SK-N-SH (cell line): ENCODE measurements around the gene SBSN. TPM values are rescaled to one million over a fixed set of nuclear protein-coding genes. Genes with fewer than 3 reads are reported as not detected.

Experiments used
- CTCF ChIA-PET: fragments of 300-600, 350-600 bp; formaldehyde crosslinking; extraction: SDS; loops from one replicate; lab custom pipeline; 2021; lab: Yijun Ruan, JAX
- POLR2A ChIA-PET: fragments of 350-600 bp; sonication (Branson Sonifier 250); formaldehyde crosslinking; extraction: SDS; loops from one replicate; lab custom pipeline; 2020; ENCODE audit warnings: antibody characterized with exemption, inconsistent platforms; lab: Yijun Ruan, JAX
- DNase-seq: peaks from one replicate; pipeline ENCODE4 v3.0.0; 2012
- H2AFZ ChIP-seq: fragments of 200-600 bp; sonication (generic); 2 replicates; pipeline ENCODE4 v1.8.1; 2016; ENCODE audit warnings: antibody characterized with exemption, mild to moderate bottlenecking, low read depth
- H3F3A ChIP-seq: fragments of 200-600 bp; sonication (generic); replicated peaks from 2 replicates; pipeline ENCODE3; 2016; ENCODE audit warnings: antibody characterized with exemption, mild to moderate bottlenecking; ENCODE audit not compliant: insufficient read depth
- H3K27ac ChIP-seq, 2 experiments: fragments of 200-500 bp in 1 of 2; fragments of 200-600 bp in 1 of 2; sonication (Bioruptor generic) in 1 of 2; sonication (generic), shearing (Covaris generic) in 1 of 2; 2 replicates each; pipeline versions ENCODE4 v1.5.1 to v1.6.1; 2014 to 2016; ENCODE audit warnings: low read depth in 2 of 2, inconsistent platforms in 1 of 2, low read length in 1 of 2, mild to moderate bottlenecking in 1 of 2, mixed read lengths in 1 of 2
- H3K27me3 ChIP-seq: fragments of 200-600 bp; sonication (generic), shearing (Covaris generic); 2 replicates; pipeline ENCODE4 v1.6.1; 2016; ENCODE audit warnings: mixed run types; ENCODE audit not compliant: insufficient read depth
- H3K36me3 ChIP-seq, 2 experiments: fragments of 200-500 bp in 1 of 2; fragments of 200-600 bp in 1 of 2; sonication (Bioruptor generic) in 1 of 2; sonication (generic) in 1 of 2; replicated peaks in 1 of 2; 2 replicates each; pipeline versions ENCODE3 to v1.5.1; 2014 to 2016; ENCODE audit warnings: low read length in 1 of 2, mild to moderate bottlenecking in 1 of 2; ENCODE audit not compliant: insufficient read depth in 2 of 2, control insufficient read depth in 1 of 2
- H3K4me1 ChIP-seq, 2 experiments: fragments of 200-500 bp in 1 of 2; fragments of 200-600 bp in 1 of 2; sonication (Bioruptor generic) in 1 of 2; sonication (generic), shearing (Covaris generic) in 1 of 2; 2 replicates each; pipeline versions ENCODE4 v1.5.1 to v1.6.1; 2014 to 2016; ENCODE audit warnings: low read depth in 1 of 2, low read length in 1 of 2, mixed run types in 1 of 2; ENCODE audit not compliant: insufficient read depth in 2 of 2, control insufficient read depth in 1 of 2
- H3K4me2 ChIP-seq: fragments of 200-600 bp; sonication (generic), shearing (Covaris generic); 2 replicates; pipeline ENCODE4 v1.6.1; 2017; ENCODE audit warnings: mixed run types
- H3K4me3 ChIP-seq, 2 experiments: fragments of 200-500 bp in 1 of 2; fragments of 200-600 bp in 1 of 2; sonication (Bioruptor generic) in 1 of 2; sonication (generic), shearing (Covaris generic) in 1 of 2; 2 replicates each; pipeline versions ENCODE4 v1.5.1 to v1.8.1; 2014 to 2016; ENCODE audit warnings: low read depth in 2 of 2, inconsistent platforms in 1 of 2, low read length in 1 of 2, mild to moderate bottlenecking in 1 of 2, mixed read lengths in 1 of 2, moderate library complexity in 1 of 2
- H3K79me2 ChIP-seq: fragments of 200-600 bp; sonication (generic); 2 replicates; pipeline ENCODE4 v1.8.1; 2017; ENCODE audit warnings: mild to moderate bottlenecking; ENCODE audit not compliant: insufficient read depth
- H3K9ac ChIP-seq: fragments of 200-600 bp; sonication (generic); 2 replicates; pipeline ENCODE4 v1.6.1; 2017; ENCODE audit warnings: mixed run types
- H3K9me2 ChIP-seq: fragments of 200-600 bp; sonication (generic); 2 replicates; pipeline ENCODE4 v1.6.1; 2017; ENCODE audit warnings: mixed run types
- H3K9me3 ChIP-seq: fragments of 200-600 bp; sonication (generic); 2 replicates; pipeline ENCODE4 v1.6.1; 2017; ENCODE audit warnings: mixed run types, mild to moderate bottlenecking, moderate library complexity
- H4K20me1 ChIP-seq: fragments of 200-600 bp; sonication (generic); 2 replicates; pipeline ENCODE4 v1.6.1; 2017; ENCODE audit warnings: mild to moderate bottlenecking, mixed run types; ENCODE audit not compliant: insufficient read depth
- FOSL2 ChIP-seq: IDR thresholded peaks from 2 replicates; pipeline ENCODE4 v1.4.0; 2012; ENCODE audit warnings: low read depth, mild to moderate bottlenecking, moderate library complexity, borderline replicate concordance
- FOXM1 ChIP-seq: IDR thresholded peaks from 2 replicates; pipeline ENCODE4 v1.4.0; 2012; ENCODE audit warnings: low read depth, mild to moderate bottlenecking
- GABPA ChIP-seq: IDR thresholded peaks from 2 replicates; pipeline ENCODE4 v1.4.0; 2012; ENCODE audit warnings: low read depth, mild to moderate bottlenecking
- GATA2 ChIP-seq: sonication (generic); formaldehyde crosslinking; IDR thresholded peaks from 2 replicates; pipeline ENCODE4 v1.5.0; 2020; ENCODE audit warnings: mild to moderate bottlenecking, missing genetic modification reagents
- MXI1 ChIP-seq: IDR thresholded peaks from 2 replicates; pipeline ENCODE4 v1.6.1; 2012; ENCODE audit warnings: mild to moderate bottlenecking, low read depth, low read length, improper control_type of control experiment
- NFIC ChIP-seq: IDR thresholded peaks from 2 replicates; pipeline ENCODE4 v1.4.0; 2012; ENCODE audit warnings: borderline replicate concordance
- PBX3 ChIP-seq: IDR thresholded peaks from 2 replicates; pipeline ENCODE4; 2012
- RFX5 ChIP-seq: IDR thresholded peaks from 2 replicates; pipeline ENCODE4 v1.6.1; 2012; ENCODE audit warnings: mild to moderate bottlenecking, improper control_type of control experiment, low read length
- RXRA ChIP-seq: IDR thresholded peaks from 2 replicates; pipeline ENCODE4 v1.4.0; 2012; ENCODE audit warnings: low read depth, mild to moderate bottlenecking, borderline replicate concordance
- TCF12 ChIP-seq: IDR thresholded peaks from 2 replicates; pipeline ENCODE4 v1.4.0; 2012
- USF1 ChIP-seq: IDR thresholded peaks from 2 replicates; pipeline ENCODE4 v1.4.0; 2012; ENCODE audit warnings: low read depth, borderline replicate concordance
- WGBS: methylation state at CpG from one replicate; pipeline ENCODE4 v1.1.6; 2017; ENCODE audit warnings: low lambda C conversion rate; 5-methylcytosine and 5-hydroxymethylcytosine counted together
- polyA plus RNA-seq, 3 experiments: library from polyadenylated mRNA; depleted of rRNA; stranded (reverse); fragments of >200 nt; gene quantifications; 2 replicates each; pipeline ENCODE4 v1.2.3, GENCODE V29; 2012
- TF ChIP-seq, protein P1 (sequence below): fragments of 150-350 bp; IDR thresholded peaks from 2 replicates; pipeline ENCODE4 v1.6.1; 2017; ENCODE audit warnings: antibody characterized with exemption, low read length, low read depth, borderline replicate concordance
- TF ChIP-seq, protein P2 (sequence below): fragments of 200-600 bp; sonication (generic); IDR thresholded peaks from 2 replicates; pipeline ENCODE4 v1.6.1; 2017; ENCODE audit warnings: antibody characterized with exemption, mild to moderate bottlenecking, moderate library complexity
- TF ChIP-seq, protein P3 (sequence below): IDR thresholded peaks from 2 replicates; pipeline ENCODE4 v1.6.1; 2012; ENCODE audit warnings: mild to moderate bottlenecking, low read depth, low read length, moderate library complexity

The SBSN gene
- polyA plus RNA-seq, 1 of the 3 experiments (the other 2 are of a cell fraction), result 0.25 TPM

DNA sequence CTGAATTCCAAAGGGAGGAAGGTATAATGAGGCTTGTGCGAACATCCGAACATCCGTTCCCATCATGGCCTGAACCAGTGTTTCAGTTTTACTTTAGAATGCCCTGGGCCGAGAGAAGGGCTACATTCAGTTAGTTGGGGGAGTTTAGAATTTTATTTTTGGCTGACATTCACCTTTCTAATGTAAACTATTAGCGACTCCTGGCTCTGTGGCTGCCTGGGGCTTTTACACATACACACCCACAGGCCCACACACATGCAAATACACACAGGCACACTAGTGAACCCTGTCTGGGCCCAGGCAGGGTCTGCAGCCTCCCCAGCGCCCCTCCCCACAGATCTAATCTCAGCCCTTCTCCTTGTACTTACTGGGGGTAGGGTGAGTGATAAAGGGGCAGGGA, 11.2 kb upstream of the SBSN start:
- peaks cover 15% of the 10 kb centered on the region for H3K27me3 ChIP-seq
- CTCF ChIA-PET, result no interaction called here
- H3K9me2 ChIP-seq, result no peaks in the 10 kb centered on the region
- DNase-seq, result no peak
- H2AFZ ChIP-seq, result no peak overlapping the region
- no peaks in the 10 kb centered on the region for H4K20me1 ChIP-seq
- peaks cover 0 to 7% of the 10 kb centered on the region in 2 experiments for H3K36me3 ChIP-seq
- H3K9ac ChIP-seq, result no peak overlapping the region
- peaks cover 5% of the 10 kb centered on the region; the same call in 1 of the 2 replicates for H3K79me2 ChIP-seq
- no peaks in the 10 kb centered on the region for H3K9me3 ChIP-seq
- no peaks in the 10 kb centered on the region for H3F3A ChIP-seq
- POLR2A ChIA-PET, result no interaction called here
- H3K4me3 ChIP-seq, result no peak overlapping the region
- no peak overlapping the region for H3K27ac ChIP-seq
- no peak overlapping the region for H3K4me2 ChIP-seq
- 85% methylated on average over 6 of the region's 6 CpGs for WGBS
- peaks cover 0 to 8% of the 10 kb centered on the region in 2 experiments; a peak in 2 of 4 replicates for H3K4me1 ChIP-seq
- TF ChIP-seq FOXM1 (no peak), PBX3 (no peak), USF1 (no peak), MXI1 (no peak)

GRCh38 chr19:35534803-35535480, 6.8 kb upstream of the SBSN start:
- no peaks in the 10 kb centered on the region for H3K9me3 ChIP-seq
- H3K27me3 ChIP-seq, result peaks cover 59% of the 10 kb centered on the region
- no peak overlapping the region for H3K9ac ChIP-seq
- H3K9me2 ChIP-seq, result no peaks in the 10 kb centered on the region
- no peaks in the 10 kb centered on the region for H3K79me2 ChIP-seq
- 35% methylated on average over 10 of the region's 10 CpGs for WGBS
- no peak overlapping the region for H3K27ac ChIP-seq
- H3F3A ChIP-seq, result no peaks in the 10 kb centered on the region
- no peaks in the 10 kb centered on the region for H3K36me3 ChIP-seq
- H3K4me3 ChIP-seq, result no peak overlapping the region
- POLR2A ChIA-PET, result no interaction called here
- peaks cover 0 to 5% of the 10 kb centered on the region in 2 experiments; a peak in 1 of 4 replicates for H3K4me1 ChIP-seq
- H2AFZ ChIP-seq, result no peak overlapping the region
- no peaks in the 10 kb centered on the region for H4K20me1 ChIP-seq
- CTCF ChIA-PET, result interaction anchor here (0.7 to 1.4 kb wide), 3 partner anchors 14 to 24 kb away, joined by 3 to 9 read pairs (median 3); no protein-coding TSS in a partner anchor
- H3K4me2 ChIP-seq, result no peak overlapping the region
- DNase-seq, result no peak
- TF ChIP-seq PBX3 (no peak), USF1 (no peak), GABPA (no peak), TCF12 (no peak), RXRA (no peak), GATA2 (no peak), NFIC (no peak), FOXM1 (no peak), FOSL2 (no peak), MXI1 (no peak), RFX5 (no peak)
- TF ChIP-seq, protein P1, sequence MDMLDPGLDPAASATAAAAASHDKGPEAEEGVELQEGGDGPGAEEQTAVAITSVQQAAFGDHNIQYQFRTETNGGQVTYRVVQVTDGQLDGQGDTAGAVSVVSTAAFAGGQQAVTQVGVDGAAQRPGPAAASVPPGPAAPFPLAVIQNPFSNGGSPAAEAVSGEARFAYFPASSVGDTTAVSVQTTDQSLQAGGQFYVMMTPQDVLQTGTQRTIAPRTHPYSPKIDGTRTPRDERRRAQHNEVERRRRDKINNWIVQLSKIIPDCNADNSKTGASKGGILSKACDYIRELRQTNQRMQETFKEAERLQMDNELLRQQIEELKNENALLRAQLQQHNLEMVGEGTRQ, result no peak
- TF ChIP-seq, protein P2, sequence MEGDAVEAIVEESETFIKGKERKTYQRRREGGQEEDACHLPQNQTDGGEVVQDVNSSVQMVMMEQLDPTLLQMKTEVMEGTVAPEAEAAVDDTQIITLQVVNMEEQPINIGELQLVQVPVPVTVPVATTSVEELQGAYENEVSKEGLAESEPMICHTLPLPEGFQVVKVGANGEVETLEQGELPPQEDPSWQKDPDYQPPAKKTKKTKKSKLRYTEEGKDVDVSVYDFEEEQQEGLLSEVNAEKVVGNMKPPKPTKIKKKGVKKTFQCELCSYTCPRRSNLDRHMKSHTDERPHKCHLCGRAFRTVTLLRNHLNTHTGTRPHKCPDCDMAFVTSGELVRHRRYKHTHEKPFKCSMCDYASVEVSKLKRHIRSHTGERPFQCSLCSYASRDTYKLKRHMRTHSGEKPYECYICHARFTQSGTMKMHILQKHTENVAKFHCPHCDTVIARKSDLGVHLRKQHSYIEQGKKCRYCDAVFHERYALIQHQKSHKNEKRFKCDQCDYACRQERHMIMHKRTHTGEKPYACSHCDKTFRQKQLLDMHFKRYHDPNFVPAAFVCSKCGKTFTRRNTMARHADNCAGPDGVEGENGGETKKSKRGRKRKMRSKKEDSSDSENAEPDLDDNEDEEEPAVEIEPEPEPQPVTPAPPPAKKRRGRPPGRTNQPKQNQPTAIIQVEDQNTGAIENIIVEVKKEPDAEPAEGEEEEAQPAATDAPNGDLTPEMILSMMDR, result no peak
- TF ChIP-seq, protein P3, sequence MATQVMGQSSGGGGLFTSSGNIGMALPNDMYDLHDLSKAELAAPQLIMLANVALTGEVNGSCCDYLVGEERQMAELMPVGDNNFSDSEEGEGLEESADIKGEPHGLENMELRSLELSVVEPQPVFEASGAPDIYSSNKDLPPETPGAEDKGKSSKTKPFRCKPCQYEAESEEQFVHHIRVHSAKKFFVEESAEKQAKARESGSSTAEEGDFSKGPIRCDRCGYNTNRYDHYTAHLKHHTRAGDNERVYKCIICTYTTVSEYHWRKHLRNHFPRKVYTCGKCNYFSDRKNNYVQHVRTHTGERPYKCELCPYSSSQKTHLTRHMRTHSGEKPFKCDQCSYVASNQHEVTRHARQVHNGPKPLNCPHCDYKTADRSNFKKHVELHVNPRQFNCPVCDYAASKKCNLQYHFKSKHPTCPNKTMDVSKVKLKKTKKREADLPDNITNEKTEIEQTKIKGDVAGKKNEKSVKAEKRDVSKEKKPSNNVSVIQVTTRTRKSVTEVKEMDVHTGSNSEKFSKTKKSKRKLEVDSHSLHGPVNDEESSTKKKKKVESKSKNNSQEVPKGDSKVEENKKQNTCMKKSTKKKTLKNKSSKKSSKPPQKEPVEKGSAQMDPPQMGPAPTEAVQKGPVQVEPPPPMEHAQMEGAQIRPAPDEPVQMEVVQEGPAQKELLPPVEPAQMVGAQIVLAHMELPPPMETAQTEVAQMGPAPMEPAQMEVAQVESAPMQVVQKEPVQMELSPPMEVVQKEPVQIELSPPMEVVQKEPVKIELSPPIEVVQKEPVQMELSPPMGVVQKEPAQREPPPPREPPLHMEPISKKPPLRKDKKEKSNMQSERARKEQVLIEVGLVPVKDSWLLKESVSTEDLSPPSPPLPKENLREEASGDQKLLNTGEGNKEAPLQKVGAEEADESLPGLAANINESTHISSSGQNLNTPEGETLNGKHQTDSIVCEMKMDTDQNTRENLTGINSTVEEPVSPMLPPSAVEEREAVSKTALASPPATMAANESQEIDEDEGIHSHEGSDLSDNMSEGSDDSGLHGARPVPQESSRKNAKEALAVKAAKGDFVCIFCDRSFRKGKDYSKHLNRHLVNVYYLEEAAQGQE, result no peak
